Stomach smooth muscle (tissue), 2 donors: Measurements from ENCODE around the gene AMIGO2.
A peak's percentile ranks its signal among the peaks of the same experiment; 100 is the strongest.

ENCODE experiments used
- H3K27ac ChIP-seq: one replicate; pipeline ENCODE4 v1.7.0; 2013; ENCODE audit warnings: mild to moderate bottlenecking, low read length, inconsistent platforms
- H3K27me3 ChIP-seq, 2 donors: one replicate each; pipeline ENCODE4 v1.7.0; 2013; ENCODE audit warnings: low read length in 2 of 2; ENCODE audit not compliant: insufficient read depth in 2 of 2, control insufficient read depth in 1 of 2
- H3K36me3 ChIP-seq, 2 donors: one replicate each; pipeline ENCODE4 v1.7.0; 2013; ENCODE audit warnings: low read length in 2 of 2; ENCODE audit not compliant: control insufficient read depth in 2 of 2, insufficient read depth in 2 of 2
- H3K4me1 ChIP-seq: one replicate; pipeline ENCODE4 v1.7.0; 2013; ENCODE audit warnings: low read length; ENCODE audit not compliant: control insufficient read depth, insufficient read depth
- H3K4me3 ChIP-seq, 2 donors: one replicate each; pipeline ENCODE4 v1.7.0; 2013; ENCODE audit warnings: low read length in 2 of 2
- H3K9ac ChIP-seq, 2 donors: one replicate each; pipeline ENCODE4 v1.7.0; 2013; ENCODE audit warnings: low read length in 2 of 2, mild to moderate bottlenecking in 1 of 2
- H3K9me3 ChIP-seq, 2 donors: one replicate each; pipeline ENCODE4 v1.7.0; 2013; ENCODE audit warnings: low read length in 2 of 2; ENCODE audit not compliant: control insufficient read depth in 2 of 2
- donor health status: healthy.
- donor health status: Pancreatic carcinoma.

AMIGO2 gene

DNA sequence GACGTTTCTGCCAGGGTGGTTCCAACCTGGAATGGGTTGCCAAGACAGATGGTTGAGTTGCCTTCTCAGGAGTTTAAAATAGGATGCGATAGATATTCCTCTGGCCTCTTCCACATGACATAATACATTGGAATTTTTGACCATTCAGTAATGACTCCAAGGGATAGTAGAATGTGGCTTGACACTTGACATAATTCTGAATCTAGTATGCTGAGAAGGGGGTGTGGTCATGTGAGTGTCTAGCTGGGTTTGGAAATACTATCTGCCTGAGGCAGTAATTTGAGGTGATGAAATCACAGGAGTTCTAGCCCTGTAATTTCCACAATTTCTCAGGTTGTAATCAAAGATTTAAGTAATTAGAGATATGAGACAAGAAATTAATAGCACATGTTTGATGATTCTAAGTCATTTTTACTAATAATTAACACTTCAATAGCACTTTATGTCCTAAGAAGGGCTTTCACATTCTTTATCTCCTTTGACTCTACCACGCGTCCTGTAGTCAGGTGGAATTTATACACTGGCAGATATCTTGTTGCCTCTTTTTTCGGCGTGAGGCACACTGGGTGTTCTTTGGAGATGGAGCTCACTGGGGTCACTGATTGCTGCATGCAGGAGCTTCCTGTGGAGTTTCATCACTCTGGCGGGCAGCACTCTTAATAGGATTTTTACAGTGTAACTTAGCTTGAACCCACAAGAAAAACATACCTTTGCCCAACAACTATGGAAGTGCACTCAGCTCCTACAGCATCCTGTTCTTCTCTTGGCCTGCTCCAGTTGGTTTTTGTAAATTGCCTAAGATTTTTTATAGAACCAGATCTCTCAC lies 3.2 kb upstream of the AMIGO2 start:
- H3K4me1 ChIP-seq: peaks cover 8% of the 10 kb centered on the region
- no peaks in the 10 kb centered on the region for H3K36me3 ChIP-seq
- no peaks in the 10 kb centered on the region for H3K9me3 ChIP-seq
- H3K27ac ChIP-seq: no peak overlapping the region
- H3K27me3 ChIP-seq: no peaks in the 10 kb centered on the region
- H3K4me3 ChIP-seq: no peak overlapping the region
- H3K9ac ChIP-seq: no peak overlapping the region

DNA sequence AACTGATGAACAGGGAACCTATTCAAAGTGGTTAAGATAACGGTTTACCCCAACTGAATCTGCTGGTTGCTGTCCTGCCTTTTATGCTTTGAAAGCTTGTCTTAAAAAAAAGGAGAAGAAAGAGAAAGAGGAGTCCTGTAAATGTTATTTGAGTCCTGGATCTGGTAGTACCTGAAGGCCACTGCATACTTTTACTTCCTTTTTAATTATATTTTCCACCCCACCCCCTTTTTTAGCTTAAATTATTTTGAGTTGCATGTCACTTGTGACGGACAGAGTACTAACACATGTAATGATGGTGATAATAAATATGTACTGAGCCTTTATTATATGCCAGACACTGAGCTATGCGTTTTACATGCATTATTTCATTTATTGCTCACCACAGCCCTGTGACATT lies 2.5 kb upstream of the AMIGO2 start:
- H3K4me3 ChIP-seq: no peak overlapping the region
- H3K9ac ChIP-seq: no peak overlapping the region
- no peak overlapping the region for H3K27ac ChIP-seq
- peaks cover 9% of the 10 kb centered on the region for H3K4me1 ChIP-seq
- no peaks in the 10 kb centered on the region for H3K27me3 ChIP-seq
- H3K36me3 ChIP-seq: no peaks in the 10 kb centered on the region
- H3K9me3 ChIP-seq: no peaks in the 10 kb centered on the region

DNA sequence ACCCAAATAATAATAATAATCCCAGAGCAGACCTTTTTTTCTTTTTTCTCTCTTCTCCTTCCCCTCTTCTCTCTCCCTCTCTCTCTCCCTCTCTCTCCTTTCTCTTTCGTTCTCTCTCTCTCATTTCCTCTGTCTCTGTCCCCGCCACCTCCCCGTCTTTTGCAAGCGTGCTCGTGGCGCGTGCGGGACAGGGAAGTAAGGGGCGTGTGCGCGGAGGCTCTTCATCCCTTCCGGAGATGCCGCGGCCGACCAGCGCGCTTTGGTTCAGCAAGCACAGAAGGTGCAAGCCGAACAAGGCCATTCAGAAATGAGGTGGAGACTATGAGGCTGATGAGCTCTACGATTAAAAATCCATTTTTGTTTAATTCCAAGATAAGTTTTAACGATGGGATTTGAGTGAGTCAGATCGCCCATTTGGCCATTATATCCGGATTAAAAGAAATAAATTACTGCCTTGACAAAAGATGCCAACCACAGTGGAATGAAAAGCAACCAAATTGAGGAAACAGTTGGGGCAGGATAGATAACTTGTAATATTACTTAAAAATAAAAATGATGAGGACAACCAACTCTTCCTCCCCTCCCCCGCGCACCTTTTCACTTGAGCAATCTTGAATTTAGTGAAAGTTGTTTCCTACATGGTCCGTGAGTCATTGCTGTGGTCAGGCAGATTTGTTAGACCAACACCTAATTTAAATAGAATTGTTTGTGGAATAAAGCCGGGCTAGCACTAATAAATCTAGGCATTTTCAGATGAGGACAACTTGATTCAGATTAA lies 1.2 kb upstream of the AMIGO2 start:
- Histone ChIP-seq H3K9me3 (no peaks in the 10 kb centered on the region), H3K27me3 (no peaks in the 10 kb centered on the region), H3K36me3 (no peaks in the 10 kb centered on the region), H3K27ac (peak overlapping the region; percentile 91), H3K4me1 (peaks cover 6% of the 10 kb centered on the region), H3K4me3 (peak overlapping the region; percentile 82 to 88), H3K9ac (peak overlapping the region; percentile 65 to 84)

DNA sequence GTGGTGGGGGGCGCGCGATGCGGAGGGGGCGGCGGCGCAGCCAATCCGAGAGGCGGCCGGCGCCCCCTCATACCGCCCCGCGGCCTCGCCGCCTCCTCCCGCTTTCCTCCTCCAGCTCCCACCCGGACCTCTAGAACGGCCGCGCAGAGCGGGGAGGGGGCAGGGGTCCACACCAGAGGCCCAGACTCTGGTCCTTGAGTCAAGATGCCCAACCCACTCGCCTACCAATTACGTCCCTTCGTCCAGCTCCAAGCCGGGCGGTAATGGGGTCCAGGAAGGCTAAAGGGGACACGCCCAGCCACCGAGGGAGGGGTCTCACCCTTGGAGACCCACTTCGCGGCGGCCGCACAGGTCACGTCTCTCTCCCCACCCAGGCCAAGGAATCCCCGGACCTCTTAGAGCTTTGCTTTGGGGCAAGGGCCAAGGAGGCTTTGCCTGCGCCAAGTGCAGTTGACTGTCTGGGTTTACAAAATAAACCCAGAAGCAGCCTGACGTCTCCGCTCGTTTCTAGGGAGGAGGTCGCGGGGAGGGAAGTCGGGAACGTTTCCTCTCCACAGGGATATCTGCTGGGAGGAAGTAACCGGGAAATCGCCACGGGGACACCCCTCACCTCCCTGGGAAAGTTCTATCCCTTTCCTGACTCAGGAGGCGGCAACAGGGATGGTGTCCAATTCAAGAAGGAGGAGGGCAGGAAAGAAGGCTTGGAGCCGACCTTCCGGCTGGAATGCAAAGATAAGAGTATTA lies 394 bp upstream of the AMIGO2 start:
- Histone ChIP-seq H3K9ac (peak overlapping the region; percentile 65 to 84), H3K27ac (peak overlapping the region; percentile 91), H3K27me3 (no peaks in the 10 kb centered on the region), H3K9me3 (no peaks in the 10 kb centered on the region), H3K36me3 (no peaks in the 10 kb centered on the region), H3K4me3 (peak overlapping the region; percentile 82 to 88), H3K4me1 (peaks cover 6% of the 10 kb centered on the region)

DNA sequence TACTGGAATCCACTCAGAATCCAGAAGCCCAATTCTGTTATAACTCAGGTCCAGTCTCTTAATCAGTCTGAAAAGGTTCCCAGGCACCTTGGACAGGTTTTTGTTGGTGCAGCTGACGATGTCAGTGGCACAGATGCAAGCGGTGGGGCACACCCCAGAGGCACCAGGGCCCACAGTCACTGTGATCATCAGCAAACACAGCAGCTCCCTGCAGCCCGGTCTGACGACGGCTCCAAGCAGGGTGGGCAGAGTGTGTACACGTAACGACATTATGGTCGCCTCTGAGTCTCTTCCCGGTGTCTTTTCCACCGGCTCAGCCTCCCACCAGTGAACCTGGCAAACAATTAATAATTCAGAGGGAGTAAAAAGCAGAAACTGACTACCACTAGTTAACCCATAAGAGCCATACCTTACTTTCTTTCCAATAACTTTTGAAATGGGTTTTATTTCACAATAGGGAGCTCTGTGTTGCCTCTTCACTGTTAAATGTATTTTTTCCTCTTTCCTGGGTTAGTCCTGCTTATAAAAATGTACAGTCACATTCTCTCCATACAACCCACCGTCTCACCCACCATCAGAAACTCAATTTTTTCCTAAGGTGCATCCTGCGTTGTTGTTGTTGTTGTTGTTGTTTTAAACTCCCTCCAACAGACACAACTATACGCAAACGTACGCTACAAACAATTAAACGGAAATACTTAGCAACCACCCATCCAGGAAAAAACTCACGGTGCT lies 859 bp downstream of the AMIGO2 start:
- Histone ChIP-seq H3K36me3 (no peaks in the 10 kb centered on the region), H3K4me1 (peaks cover 6% of the 10 kb centered on the region), H3K27me3 (no peaks in the 10 kb centered on the region), H3K9me3 (no peaks in the 10 kb centered on the region), H3K4me3 (peak overlapping the region; percentile 59 to 88), H3K9ac (peak overlapping the region; percentile 63 to 83), H3K27ac (no peak overlapping the region)

DNA sequence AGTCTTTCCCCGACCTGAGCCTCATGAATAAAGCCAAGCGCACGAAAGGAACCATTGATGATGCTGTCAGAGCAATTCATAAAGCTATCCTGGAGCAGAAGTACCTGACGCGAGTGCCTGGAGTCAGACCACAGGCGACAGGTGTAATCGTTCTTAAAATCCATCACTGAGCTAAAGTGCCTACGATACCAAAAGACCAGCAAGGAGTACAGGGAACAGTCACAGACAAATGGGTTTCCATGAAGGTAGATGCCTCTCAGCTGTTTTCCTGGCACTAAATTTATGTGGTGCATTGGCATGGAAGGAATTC lies 1.7 kb downstream of the AMIGO2 start:
- Histone ChIP-seq H3K27me3 (no peaks in the 10 kb centered on the region), H3K9me3 (no peaks in the 10 kb centered on the region), H3K4me3 (peak overlapping the region in 1 of 2 donors; percentile 88), H3K36me3 (no peaks in the 10 kb centered on the region), H3K9ac (no peak overlapping the region), H3K4me1 (peaks cover 6% of the 10 kb centered on the region), H3K27ac (no peak overlapping the region)

DNA sequence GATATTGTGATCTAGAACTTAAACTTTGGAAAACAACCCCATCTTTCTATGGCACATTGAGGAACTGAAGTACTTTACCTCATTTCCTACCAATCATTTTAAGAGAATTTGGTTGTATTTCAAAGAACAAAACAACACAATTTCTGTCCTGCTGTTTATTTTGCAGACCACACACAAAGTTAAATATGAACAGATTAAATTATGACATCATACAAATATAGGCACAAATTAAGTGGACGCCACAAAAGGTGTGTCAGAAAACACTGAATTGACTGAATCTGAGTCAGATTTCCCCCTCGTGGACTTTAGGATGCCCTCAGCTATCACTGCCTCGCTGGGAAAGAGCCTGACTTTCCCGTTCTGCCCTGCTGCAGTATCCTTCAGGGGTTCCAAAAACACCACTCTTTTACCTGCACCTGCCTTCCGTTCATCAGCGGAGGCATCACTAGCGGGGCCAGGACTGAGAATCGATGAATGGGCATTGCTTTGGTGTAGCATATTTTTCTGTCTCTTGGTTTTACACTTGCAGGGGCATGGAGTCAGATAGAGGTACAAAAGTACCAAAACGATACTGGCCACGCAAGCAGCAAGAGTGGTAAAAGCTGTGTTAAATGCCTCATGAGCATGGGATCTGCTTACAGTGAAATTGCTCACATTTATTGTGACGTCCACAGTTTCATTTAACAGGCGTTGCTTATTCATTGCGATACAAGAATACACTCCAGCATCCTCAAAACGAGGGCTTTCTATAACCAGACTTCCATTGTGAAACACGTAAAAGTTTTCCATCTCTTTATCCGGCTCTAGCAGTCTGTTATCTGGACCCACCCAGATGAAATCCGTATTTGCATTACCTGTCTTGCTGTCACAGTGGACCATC lies 2.3 kb downstream of the AMIGO2 start:
- H3K4me1 ChIP-seq: peaks cover 6% of the 10 kb centered on the region
- no peaks in the 10 kb centered on the region for H3K9me3 ChIP-seq
- H3K9ac ChIP-seq: no peak overlapping the region
- H3K4me3 ChIP-seq: peak overlapping the region in 1 of 2 donors; percentile 88
- H3K27me3 ChIP-seq: no peaks in the 10 kb centered on the region
- no peaks in the 10 kb centered on the region for H3K36me3 ChIP-seq
- no peak overlapping the region for H3K27ac ChIP-seq

DNA sequence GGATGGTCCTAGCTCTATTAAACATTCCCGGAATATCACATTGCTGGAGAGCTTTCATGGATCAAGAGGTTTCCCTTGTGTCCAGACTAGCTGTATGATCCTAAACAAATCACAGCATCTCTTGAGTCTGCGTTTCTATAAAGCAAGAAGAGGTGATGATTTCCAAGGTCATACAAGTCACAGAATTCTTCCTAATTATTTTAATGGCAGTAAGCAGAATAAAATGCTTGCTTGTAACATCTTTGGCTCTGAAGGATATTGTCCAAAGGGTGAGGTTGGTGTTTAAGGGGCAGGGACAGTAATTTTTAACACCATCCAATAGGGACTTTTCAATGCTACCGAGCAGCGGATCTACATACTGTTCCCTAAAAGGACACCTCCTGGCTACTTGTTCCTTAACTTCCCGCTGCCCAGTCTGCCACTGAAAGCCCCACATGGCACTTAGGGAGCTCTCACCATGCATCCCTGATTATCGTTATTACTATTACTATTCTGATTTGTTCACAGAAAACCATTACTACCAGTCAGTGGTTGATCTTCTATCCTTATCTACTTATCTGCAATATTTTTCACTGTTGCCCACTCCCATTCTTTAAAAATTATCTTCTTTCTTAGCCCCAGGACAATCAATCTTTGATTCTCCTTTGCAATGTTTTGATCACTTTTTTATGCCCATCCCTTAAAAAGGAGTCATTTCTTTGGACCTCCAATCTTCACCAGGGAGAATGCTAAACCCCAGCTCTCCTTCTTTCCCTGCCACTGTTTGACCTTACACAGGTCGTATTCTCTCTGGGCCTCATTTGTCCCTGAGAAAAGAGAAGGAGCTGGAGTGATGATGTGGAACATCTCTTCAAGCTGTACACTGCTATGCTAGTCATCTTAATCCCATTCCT lies 4.3 kb downstream of the AMIGO2 start:
- no peaks in the 10 kb centered on the region for H3K36me3 ChIP-seq
- H3K9ac ChIP-seq: no peak overlapping the region
- H3K27me3 ChIP-seq: no peaks in the 10 kb centered on the region
- H3K4me1 ChIP-seq: peaks cover 6% of the 10 kb centered on the region
- H3K4me3 ChIP-seq: no peak overlapping the region
- no peaks in the 10 kb centered on the region for H3K9me3 ChIP-seq
- no peak overlapping the region for H3K27ac ChIP-seq

DNA sequence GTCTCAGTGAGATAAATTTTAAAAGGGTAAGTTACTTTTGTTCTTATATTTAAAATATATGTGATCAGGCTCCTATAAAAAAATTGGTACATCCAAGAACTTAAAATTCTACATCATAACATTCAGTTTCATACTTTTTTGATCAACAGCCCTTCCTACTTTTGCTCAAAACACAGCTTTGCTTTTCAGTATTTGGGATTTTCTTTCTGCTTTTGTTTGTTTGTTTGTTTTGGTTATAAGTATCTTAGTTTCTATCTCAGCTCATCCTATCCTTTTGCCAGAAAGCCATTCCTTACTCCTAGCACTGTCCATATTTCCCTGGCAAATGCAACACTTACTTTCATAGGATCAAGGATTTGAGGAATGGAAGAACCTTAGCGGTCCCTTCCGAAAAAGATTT lies 5.0 kb downstream of the AMIGO2 start:
- Histone ChIP-seq H3K4me3 (no peak overlapping the region), H3K9ac (no peak overlapping the region), H3K36me3 (no peaks in the 10 kb centered on the region), H3K4me1 (peaks cover 12% of the 10 kb centered on the region), H3K9me3 (no peaks in the 10 kb centered on the region), H3K27me3 (no peaks in the 10 kb centered on the region), H3K27ac (no peak overlapping the region)
